ENCODE data around the gene TTLL5. TPM values are rescaled to one million over a fixed set of nuclear protein-coding genes. Genes with fewer than 3 reads are reported as not detected.

TTLL5 gene
- total and polyA plus RNA-seq, 2 of the 13 experiments (the other 11 are each of a cell fraction or from before 2014, with no cell fraction given), result 11.8 to 18.8 TPM

DNA sequence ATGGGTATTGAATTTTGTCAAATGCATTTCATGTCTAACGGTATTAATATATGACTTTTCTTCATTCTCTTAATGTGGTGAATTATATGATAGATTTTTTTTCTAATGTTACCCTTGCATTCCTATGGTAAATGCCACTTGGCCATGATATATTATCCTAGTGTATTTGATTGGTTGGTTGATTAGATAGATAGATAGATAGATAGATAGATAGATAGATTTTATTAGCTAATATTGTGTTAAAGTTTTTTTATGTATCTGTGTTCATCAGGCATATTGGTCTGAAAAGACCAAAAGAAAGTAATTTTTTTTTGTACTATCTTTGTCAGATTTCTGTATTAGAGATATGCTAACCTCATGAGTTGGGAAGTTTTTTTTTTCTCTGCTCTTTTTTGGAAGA lies 196.2 kb downstream of the TTLL5 start:
- no peak overlapping the region for H3K27ac ChIP-seq (ENCODE audit: extremely low read length, insufficient read depth, low read length)
- ChIA-PET POLR2A (no interaction called here), CTCF (ENCODE audit: low intra/inter-chr PET ratio, low total read pairs) (no interaction called here)
- no peaks in the 10 kb centered on the region for H4K20me1 ChIP-seq (ENCODE audit: insufficient read depth, low read length)
- no peak overlapping the region for H3K4me2 ChIP-seq (ENCODE audit: low read depth, low read length)
- no peaks in the 10 kb centered on the region for H3K27me3 ChIP-seq (ENCODE audit: control insufficient read depth in 1 of 2, insufficient read depth in 2 of 2, low read length in 2 of 2)
- H3K79me2 ChIP-seq (ENCODE audit: insufficient read depth, low read length), result no peaks in the 10 kb centered on the region
- ATAC-seq, result no peak
- no peak overlapping the region for H3K9ac ChIP-seq (ENCODE audit: insufficient read depth, low read depth, low read length)
- H3K9me3 ChIP-seq (ENCODE audit: low read length), result no peaks in the 10 kb centered on the region
- WGBS (ENCODE audit: low lambda C conversion rate), result 97% methylated on average over 1 of the region's 1 CpG
- intact Hi-C loops (cut with micrococcal nuclease; ENCODE audit: unreplicated experiment), result no loop called here
- BruUV-seq (replicated peaks), result no TSS peak
- in situ Hi-C loops (cut with HindIII; ENCODE audit: extremely low pct_ligation_motif_present, low pct_unique_long_range_greater_than_20kb), result no loop called here
- FAIRE-seq, result no peak
- DNase-seq (ENCODE audit: low spot score), result no peak
- no peak overlapping the region for H3K4me3 ChIP-seq (replicated peaks in 1 of 3; ENCODE audit: insufficient read depth in 1 of 3, low read depth in 2 of 3, low read length in 3 of 3)
- H2AFZ ChIP-seq (ENCODE audit: low read length), result no peak overlapping the region
- H3K4me1 ChIP-seq (ENCODE audit: insufficient read depth, low read length), result peaks cover 31% of the 10 kb centered on the region
- no peaks in the 10 kb centered on the region for H3K36me3 ChIP-seq (replicated peaks in 1 of 2; ENCODE audit: control insufficient read depth in 1 of 2, insufficient read depth in 2 of 2, low read length in 2 of 2)
- TF ChIP-seq, protein P1, sequence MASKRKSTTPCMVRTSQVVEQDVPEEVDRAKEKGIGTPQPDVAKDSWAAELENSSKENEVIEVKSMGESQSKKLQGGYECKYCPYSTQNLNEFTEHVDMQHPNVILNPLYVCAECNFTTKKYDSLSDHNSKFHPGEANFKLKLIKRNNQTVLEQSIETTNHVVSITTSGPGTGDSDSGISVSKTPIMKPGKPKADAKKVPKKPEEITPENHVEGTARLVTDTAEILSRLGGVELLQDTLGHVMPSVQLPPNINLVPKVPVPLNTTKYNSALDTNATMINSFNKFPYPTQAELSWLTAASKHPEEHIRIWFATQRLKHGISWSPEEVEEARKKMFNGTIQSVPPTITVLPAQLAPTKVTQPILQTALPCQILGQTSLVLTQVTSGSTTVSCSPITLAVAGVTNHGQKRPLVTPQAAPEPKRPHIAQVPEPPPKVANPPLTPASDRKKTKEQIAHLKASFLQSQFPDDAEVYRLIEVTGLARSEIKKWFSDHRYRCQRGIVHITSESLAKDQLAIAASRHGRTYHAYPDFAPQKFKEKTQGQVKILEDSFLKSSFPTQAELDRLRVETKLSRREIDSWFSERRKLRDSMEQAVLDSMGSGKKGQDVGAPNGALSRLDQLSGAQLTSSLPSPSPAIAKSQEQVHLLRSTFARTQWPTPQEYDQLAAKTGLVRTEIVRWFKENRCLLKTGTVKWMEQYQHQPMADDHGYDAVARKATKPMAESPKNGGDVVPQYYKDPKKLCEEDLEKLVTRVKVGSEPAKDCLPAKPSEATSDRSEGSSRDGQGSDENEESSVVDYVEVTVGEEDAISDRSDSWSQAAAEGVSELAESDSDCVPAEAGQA (IDR thresholded peaks at IDR 0.05; ENCODE audit: low read depth), result no peak
- TF ChIP-seq, protein P1 (CRISPR knock-in tag; IDR thresholded peaks at IDR 0.05; ENCODE audit: borderline replicate concordance), result no peak
- TF ChIP-seq ZNF207 (IDR thresholded peaks at IDR 0.05; ENCODE audit: borderline replicate concordance) (no peak), TP53 (CRISPR knock-in tag; conservative IDR thresholded peaks at IDR 0.05) (no peak), UBTF (CRISPR knock-in tag; IDR thresholded peaks at IDR 0.05) (no peak), ZNF792 (CRISPR knock-in tag; IDR thresholded peaks at IDR 0.05) (no peak), PRDM4 (CRISPR knock-in tag; IDR thresholded peaks at IDR 0.05; ENCODE audit: borderline replicate concordance) (no peak), GATA4 (IDR thresholded peaks at IDR 0.05; ENCODE audit: borderline replicate concordance, low read depth) (no peak), MXD4 (CRISPR knock-in tag; IDR thresholded peaks at IDR 0.05) (no peak), ZBTB38 (CRISPR knock-in tag; IDR thresholded peaks at IDR 0.05) (no peak), ZNF703 (CRISPR knock-in tag; IDR thresholded peaks at IDR 0.05; ENCODE audit: borderline replicate concordance) (no peak), MTA3 (CRISPR knock-in tag; IDR thresholded peaks at IDR 0.05) (no peak), RAD21 (CRISPR knock-in tag; IDR thresholded peaks at IDR 0.05) (no peak), RXRA (CRISPR knock-in tag; IDR thresholded peaks at IDR 0.05) (no peak), SAP130 (CRISPR knock-in tag; IDR thresholded peaks at IDR 0.05; ENCODE audit: low read depth) (no peak), ZNF367 (CRISPR knock-in tag; IDR thresholded peaks at IDR 0.05; ENCODE audit: borderline replicate concordance) (no peak)
- TF ChIP-seq, protein P2, sequence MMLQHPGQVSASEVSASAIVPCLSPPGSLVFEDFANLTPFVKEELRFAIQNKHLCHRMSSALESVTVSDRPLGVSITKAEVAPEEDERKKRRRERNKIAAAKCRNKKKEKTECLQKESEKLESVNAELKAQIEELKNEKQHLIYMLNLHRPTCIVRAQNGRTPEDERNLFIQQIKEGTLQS (CRISPR knock-in tag; IDR thresholded peaks at IDR 0.05), result no peak
